HepG2 (cell line): ENCODE measurements around the gene TLCD3B. TPM values are rescaled to one million over a fixed set of nuclear protein-coding genes. Genes with fewer than 3 reads are reported as not detected.

ENCODE experiments used
- EP300 ChIP-seq, 3 experiments: sonication (generic) in 1 of 3; formaldehyde crosslinking in 1 of 3; IDR thresholded peaks; 2 replicates each; pipeline versions ENCODE4 v1.5.1 to v1.6.1; 2011 to 2020; ENCODE audit warnings: low read depth in 2 of 3, low read length in 2 of 3, borderline replicate concordance in 1 of 3, improper control_type of control experiment in 1 of 3, mild to moderate bottlenecking in 1 of 3, missing genetic modification reagents in 1 of 3, moderate library complexity in 1 of 3
- ETV6 ChIP-seq: sonication (generic); formaldehyde crosslinking; conservative IDR thresholded peaks from 2 replicates; pipeline ENCODE4 v1.4.0; 2020; ENCODE audit warnings: missing genetic modification reagents
- ZMYM3 ChIP-seq: sonication (generic); formaldehyde crosslinking; IDR thresholded peaks from 2 replicates; pipeline ENCODE4 v1.5.1; 2020; ENCODE audit warnings: mild to moderate bottlenecking, missing genetic modification reagents
- ZNF746 ChIP-seq: sonication (generic); formaldehyde crosslinking; IDR thresholded peaks from 2 replicates; pipeline ENCODE4 v1.8.0; 2022; ENCODE audit warnings: mild to moderate bottlenecking, missing genetic modification reagents
- ZNF75D ChIP-seq: sonication (generic); formaldehyde crosslinking; IDR thresholded peaks from 2 replicates; pipeline ENCODE4 v1.8.1; 2023; ENCODE audit warnings: missing genetic modification reagents, mild to moderate bottlenecking, borderline replicate concordance
- polyA plus RNA-seq, 8 experiments: library from polyadenylated mRNA; depleted of rRNA in 3 of 8; stranded (reverse) in 7 of 8; unstranded in 1 of 8; fragments of >200 nt; fragmentation: Illumina TruSeq in 4 of 8; extraction: Trizol in 4 of 8; gene quantifications; 2 replicates each; pipeline versions ENCODE4 v1.2.1 to v1.2.3, GENCODE V29; 2011 to 2016; ENCODE audit warnings: low read depth in 4 of 8, missing spikeins in 1 of 8, mixed read lengths in 1 of 8; ENCODE audit not compliant: insufficient read depth in 1 of 8
- total RNA-seq, 5 experiments: library from RNA; depleted of rRNA; stranded (reverse); fragments of >200 nt; fragmentation: Illumina TruSeq; extraction: Trizol; gene quantifications; 2 replicates each; pipeline ENCODE4 v1.2.3, GENCODE V29; 2016; ENCODE audit warnings: low read depth in 1 of 5
- TF ChIP-seq, protein P1 (sequence below): sonication (generic); formaldehyde crosslinking; IDR thresholded peaks from 2 replicates; pipeline ENCODE4 v1.5.0; 2020; ENCODE audit warnings: mild to moderate bottlenecking, missing genetic modification reagents, moderate library complexity
- TF ChIP-seq, protein P2 (sequence below): sonication (generic); formaldehyde crosslinking; IDR thresholded peaks from 2 replicates; pipeline ENCODE4 v1.5.1; 2020; ENCODE audit warnings: mild to moderate bottlenecking, missing genetic modification reagents
- TF ChIP-seq, protein P3 (sequence below): sonication (generic); formaldehyde crosslinking; IDR thresholded peaks from 2 replicates; pipeline ENCODE4 v1.5.0; 2020; ENCODE audit warnings: mild to moderate bottlenecking, missing genetic modification reagents
- TF ChIP-seq, protein P4 (sequence below): sonication (generic); formaldehyde crosslinking; IDR thresholded peaks from 2 replicates; pipeline ENCODE4 v1.9.0; 2022; ENCODE audit warnings: missing genetic modification reagents, mild to moderate bottlenecking, borderline replicate concordance
- TF ChIP-seq, protein P5 (sequence below): sonication (generic); formaldehyde crosslinking; IDR thresholded peaks from 2 replicates; pipeline ENCODE4 v1.5.1; 2020; ENCODE audit warnings: mild to moderate bottlenecking, missing genetic modification reagents, moderate library complexity
- TF ChIP-seq, protein P6 (sequence below): sonication (generic); formaldehyde crosslinking; IDR thresholded peaks from 2 replicates; pipeline ENCODE4 v1.4.0; 2020; ENCODE audit warnings: missing genetic modification reagents

The TLCD3B gene
- total and polyA plus RNA-seq, 2 of the 13 experiments (the other 11 are each of a cell fraction or from before 2014, with no cell fraction given) = not detected

DNA sequence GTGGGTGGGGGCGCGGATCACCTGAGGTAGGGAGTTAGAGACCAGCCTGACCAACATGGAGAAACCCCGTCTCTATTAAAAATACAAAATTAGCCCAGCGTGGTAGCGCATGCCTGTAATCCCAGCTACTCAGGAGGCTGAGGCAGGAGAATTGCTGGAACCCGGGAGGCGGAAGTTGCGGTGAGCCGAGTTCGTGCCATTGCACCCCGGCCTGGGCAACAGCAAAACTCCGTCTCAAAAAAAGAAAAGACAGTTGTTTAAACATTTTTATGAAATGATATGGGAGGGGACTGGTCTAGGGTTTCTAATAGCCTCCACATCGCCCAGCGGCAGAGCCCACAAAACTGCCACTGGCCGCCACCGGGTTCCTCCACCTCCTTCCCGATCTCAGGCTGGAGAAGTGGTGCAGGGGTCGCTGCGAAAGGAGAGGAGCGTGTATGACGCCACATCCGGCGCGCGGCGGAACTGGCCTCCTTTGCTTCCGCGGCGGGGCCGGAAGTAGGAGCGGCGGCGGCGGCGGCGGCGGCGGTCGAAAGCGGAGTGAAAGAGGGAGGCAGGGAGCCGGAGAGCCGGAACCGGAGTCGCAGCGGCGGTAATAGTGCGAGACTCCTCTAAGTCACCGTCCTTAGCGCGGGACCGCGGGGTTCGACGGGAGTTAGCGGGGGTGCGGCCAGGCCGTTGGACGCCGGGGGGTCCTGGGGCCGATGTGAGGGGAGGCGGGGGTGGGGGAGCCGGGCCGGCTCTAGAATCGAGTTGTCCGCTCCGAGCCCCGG, 44.6 kb upstream of the TLCD3B start, which contains the start of gene PPP4C (continued):
- TF ChIP-seq, protein P1, sequence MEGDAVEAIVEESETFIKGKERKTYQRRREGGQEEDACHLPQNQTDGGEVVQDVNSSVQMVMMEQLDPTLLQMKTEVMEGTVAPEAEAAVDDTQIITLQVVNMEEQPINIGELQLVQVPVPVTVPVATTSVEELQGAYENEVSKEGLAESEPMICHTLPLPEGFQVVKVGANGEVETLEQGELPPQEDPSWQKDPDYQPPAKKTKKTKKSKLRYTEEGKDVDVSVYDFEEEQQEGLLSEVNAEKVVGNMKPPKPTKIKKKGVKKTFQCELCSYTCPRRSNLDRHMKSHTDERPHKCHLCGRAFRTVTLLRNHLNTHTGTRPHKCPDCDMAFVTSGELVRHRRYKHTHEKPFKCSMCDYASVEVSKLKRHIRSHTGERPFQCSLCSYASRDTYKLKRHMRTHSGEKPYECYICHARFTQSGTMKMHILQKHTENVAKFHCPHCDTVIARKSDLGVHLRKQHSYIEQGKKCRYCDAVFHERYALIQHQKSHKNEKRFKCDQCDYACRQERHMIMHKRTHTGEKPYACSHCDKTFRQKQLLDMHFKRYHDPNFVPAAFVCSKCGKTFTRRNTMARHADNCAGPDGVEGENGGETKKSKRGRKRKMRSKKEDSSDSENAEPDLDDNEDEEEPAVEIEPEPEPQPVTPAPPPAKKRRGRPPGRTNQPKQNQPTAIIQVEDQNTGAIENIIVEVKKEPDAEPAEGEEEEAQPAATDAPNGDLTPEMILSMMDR (CRISPR knock-in tag) = peak; percentile 51
- TF ChIP-seq, protein P2, sequence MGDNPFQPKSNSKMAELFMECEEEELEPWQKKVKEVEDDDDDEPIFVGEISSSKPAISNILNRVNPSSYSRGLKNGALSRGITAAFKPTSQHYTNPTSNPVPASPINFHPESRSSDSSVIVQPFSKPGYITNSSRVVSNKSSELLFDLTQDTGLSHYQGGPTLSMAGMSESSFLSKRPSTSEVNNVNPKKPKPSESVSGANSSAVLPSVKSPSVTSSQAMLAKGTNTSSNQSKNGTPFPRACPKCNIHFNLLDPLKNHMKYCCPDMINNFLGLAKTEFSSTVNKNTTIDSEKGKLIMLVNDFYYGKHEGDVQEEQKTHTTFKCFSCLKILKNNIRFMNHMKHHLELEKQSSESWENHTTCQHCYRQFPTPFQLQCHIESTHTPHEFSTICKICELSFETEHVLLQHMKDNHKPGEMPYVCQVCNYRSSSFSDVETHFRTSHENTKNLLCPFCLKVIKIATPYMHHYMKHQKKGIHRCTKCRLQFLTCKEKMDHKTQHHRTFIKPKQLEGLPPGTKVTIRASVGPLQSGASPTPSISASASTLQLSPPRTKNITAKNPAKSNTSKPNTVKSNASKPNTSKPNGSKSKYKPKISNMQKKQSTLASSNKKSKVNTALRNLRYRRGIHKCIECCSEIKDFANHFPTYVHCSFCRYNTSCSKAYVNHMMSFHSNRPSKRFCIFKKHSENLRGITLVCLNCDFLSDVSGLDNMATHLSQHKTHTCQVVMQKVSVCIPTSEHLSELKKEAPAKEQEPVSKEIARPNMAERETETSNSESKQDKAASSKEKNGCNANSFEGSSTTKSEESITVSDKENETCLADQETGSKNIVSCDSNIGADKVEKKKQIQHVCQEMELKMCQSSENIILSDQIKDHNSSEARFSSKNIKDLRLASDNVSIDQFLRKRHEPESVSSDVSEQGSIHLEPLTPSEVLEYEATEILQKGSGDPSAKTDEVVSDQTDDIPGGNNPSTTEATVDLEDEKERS = peak; percentile 93
- TF ChIP-seq ZMYM3 = peak; percentile 19; the same call in 1 of the 2 replicates
- TF ChIP-seq, protein P3, sequence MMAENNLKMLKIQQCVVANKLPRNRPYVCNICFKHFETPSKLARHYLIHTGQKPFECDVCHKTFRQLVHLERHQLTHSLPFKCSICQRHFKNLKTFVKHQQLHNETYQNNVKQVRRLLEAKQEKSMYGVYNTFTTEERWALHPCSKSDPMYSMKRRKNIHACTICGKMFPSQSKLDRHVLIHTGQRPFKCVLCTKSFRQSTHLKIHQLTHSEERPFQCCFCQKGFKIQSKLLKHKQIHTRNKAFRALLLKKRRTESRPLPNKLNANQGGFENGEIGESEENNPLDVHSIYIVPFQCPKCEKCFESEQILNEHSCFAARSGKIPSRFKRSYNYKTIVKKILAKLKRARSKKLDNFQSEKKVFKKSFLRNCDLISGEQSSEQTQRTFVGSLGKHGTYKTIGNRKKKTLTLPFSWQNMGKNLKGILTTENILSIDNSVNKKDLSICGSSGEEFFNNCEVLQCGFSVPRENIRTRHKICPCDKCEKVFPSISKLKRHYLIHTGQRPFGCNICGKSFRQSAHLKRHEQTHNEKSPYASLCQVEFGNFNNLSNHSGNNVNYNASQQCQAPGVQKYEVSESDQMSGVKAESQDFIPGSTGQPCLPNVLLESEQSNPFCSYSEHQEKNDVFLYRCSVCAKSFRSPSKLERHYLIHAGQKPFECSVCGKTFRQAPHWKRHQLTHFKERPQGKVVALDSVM (CRISPR knock-in tag) = peak; percentile 34; the same call in 1 of the 2 replicates
- TF ChIP-seq, protein P4, sequence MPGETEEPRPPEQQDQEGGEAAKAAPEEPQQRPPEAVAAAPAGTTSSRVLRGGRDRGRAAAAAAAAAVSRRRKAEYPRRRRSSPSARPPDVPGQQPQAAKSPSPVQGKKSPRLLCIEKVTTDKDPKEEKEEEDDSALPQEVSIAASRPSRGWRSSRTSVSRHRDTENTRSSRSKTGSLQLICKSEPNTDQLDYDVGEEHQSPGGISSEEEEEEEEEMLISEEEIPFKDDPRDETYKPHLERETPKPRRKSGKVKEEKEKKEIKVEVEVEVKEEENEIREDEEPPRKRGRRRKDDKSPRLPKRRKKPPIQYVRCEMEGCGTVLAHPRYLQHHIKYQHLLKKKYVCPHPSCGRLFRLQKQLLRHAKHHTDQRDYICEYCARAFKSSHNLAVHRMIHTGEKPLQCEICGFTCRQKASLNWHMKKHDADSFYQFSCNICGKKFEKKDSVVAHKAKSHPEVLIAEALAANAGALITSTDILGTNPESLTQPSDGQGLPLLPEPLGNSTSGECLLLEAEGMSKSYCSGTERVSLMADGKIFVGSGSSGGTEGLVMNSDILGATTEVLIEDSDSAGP (CRISPR knock-in tag) = peak; percentile 57; the same call in 1 of the 2 replicates
- TF ChIP-seq, protein P5, sequence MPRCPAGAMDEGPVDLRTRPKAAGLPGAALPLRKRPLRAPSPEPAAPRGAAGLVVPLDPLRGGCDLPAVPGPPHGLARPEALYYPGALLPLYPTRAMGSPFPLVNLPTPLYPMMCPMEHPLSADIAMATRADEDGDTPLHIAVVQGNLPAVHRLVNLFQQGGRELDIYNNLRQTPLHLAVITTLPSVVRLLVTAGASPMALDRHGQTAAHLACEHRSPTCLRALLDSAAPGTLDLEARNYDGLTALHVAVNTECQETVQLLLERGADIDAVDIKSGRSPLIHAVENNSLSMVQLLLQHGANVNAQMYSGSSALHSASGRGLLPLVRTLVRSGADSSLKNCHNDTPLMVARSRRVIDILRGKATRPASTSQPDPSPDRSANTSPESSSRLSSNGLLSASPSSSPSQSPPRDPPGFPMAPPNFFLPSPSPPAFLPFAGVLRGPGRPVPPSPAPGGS (CRISPR knock-in tag) = peak; percentile 52; the same call in 1 of the 2 replicates
- TF ChIP-seq ETV6 (CRISPR knock-in tag) = peak; percentile 62; the same call in 1 of the 2 replicates
- peak; percentile 39; the same call in 1 of the 2 replicates for TF ChIP-seq ZNF746
- TF ChIP-seq, protein P6, sequence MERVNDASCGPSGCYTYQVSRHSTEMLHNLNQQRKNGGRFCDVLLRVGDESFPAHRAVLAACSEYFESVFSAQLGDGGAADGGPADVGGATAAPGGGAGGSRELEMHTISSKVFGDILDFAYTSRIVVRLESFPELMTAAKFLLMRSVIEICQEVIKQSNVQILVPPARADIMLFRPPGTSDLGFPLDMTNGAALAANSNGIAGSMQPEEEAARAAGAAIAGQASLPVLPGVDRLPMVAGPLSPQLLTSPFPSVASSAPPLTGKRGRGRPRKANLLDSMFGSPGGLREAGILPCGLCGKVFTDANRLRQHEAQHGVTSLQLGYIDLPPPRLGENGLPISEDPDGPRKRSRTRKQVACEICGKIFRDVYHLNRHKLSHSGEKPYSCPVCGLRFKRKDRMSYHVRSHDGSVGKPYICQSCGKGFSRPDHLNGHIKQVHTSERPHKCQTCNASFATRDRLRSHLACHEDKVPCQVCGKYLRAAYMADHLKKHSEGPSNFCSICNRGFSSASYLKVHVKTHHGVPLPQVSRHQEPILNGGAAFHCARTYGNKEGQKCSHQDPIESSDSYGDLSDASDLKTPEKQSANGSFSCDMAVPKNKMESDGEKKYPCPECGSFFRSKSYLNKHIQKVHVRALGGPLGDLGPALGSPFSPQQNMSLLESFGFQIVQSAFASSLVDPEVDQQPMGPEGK = peak; percentile 23
- no peak for TF ChIP-seq ZNF75D (CRISPR knock-in tag)
- TF ChIP-seq EP300 (IDR thresholded peaks at IDR 0.05; ENCODE audit: low read depth in 2 of 2, low read length in 2 of 2) = peak in 1 of 2 experiments; percentile 9; a peak in 1 of 4 replicates
- TF ChIP-seq EP300 (CRISPR knock-in tag; IDR thresholded peaks at IDR 0.05; ENCODE audit: borderline replicate concordance) = no peak
